Stimulated activated CD8-positive, alpha-beta memory T cell treated with anti-CD3 and anti-CD28 coated beads, Interleukin-4, amount 100 ng/mL, for 24 hours (primary cell): Measurements from ENCODE around the gene ZFP14.

ENCODE experiments used
- DNase-seq: peaks from one replicate; pipeline ENCODE4 v3.0.0-alpha.2; 2020; ENCODE audit warnings: low read depth

The ZFP14 gene

DNA sequence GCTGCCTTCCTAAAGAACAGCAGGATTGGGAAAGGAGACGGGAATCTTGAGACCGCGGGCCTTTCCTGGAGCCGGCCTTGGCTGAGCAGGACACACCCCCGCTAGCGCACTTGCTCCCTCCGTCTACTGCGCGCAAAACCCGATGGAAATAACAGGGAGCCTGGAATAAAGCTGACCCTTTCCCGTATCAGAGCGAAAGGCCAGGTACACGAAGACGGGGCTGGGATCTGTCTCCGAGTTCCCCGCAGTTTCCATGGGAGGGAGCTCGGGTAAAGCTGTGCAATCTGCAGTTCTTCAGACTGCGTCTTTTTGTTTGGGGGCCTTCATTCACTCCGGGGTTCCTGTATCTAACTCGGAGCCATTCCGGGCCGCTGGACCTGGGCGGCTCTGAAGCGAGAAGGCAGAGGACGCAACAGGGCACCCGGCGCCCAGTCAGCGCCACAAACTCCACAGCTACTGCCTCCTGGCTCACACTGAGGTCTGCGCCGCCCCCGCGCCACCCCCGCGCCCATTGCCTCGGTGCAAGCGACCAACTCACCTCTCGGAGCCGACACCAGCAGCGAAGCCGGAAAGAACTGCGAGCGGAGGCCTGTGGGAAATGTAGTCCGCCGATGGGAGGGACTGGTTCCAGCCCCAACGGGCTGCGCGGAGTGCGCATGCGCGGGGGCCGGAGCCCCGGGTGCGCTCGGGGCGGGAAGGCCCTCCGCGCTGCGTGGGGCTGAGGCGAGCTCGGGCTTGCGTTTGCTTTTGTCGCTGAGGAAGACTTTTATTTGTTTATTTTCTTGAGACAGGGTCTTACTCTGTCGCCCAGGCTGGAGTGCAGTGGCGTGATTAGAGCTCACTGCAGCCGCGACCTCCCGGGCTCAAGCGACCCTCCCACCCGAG, at the start of gene ZFP14:
Gene ZFP14 (minus strand): TSS at position 577 of the 885 bp plus-strand sequence. CDS start 11,309 bp downstream, outside the sequence.
- peak; percentile 93 for DNase-seq

DNA sequence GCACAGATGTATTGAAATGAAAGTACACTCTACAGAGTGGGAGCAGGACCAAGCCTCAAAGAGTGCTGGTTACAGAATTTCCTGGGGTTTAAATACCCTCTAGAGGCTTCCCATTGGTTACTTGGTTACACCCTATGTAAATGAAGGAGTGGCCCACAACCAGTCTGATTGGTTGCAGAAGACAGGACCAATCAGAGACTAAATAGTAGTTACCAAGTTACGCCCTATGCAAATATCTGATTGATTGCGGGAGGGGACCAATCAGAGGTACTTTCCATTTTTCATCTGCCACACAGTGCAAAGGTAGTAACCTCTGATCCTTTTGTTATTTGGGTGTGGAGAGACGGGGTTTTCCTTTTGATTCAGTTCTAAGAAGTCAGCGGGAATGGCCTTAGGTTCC, 44.9 kb upstream of the ZFP14 start:
- DNase-seq = no peak

DNA sequence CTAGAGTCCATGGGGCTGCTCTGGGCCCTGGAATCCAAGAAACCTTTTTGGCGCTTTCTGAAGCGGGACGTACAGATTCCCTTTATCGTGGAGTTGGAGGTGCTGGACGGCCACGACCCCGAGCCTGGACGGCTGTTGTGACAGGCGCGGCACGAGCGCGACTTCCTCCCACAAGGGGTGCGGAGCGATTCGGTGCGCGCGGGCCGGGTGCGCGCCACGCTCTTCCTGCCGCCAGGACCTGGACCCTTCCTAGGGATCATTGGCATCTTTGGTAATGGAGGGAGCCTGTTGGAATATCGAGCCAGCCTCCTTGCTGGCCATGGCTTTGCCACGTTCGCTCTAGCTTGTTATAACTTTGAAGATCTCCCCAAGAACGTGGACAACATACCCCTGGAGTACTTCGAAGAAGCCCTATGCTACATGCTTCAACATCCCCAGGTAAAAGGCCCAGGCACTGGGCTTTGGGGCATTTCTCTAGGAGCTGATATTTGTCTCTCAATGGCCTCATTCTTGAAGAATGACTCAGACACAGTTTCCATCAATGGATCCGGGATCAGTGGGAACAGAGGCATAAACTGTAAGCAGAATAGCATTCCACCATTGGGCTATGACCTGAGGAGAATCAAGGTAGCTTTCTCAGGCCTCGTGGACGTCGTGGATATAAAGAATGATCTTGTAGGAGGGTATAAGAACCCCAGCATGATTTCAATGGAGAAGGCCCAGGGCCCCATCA, 42.9 kb upstream of the ZFP14 start:
- DNase-seq = no peak

DNA sequence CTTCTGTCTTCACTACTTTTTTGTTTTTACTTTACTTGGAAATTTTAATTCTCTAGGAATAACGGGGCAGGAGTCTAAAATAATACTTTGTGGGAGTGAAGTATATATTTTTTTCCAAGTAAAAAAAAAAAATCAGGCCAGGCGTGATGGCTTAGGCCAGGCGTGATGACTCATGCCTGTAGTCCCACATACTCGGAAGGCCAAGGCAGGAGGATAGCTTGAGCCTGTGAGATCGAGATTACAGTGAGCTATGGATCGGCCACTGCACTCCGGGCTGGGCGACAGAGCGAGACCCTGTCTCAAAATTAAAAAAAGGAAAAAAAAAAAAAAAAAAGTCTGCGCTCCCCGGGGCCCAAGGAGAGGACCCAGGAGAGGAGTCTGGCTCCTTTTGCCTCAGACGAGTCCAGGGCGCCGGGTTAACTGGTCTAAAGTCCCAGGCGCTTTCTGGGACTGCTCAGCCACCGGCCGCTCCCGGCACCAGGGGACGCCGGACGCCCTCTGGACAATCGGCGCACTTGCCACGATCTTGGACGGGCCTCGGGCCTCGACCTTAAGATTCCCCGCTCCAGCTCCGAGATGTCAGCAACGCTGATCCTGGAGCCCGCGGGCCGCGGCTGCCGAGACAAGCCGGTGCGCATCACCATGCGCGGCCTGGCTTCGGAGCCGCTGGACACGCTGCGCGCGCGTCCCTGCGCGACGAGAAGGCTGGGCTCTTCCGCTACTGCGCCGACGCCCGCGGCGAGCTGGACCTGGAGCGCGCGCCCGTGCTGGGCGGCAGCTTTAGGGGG, 42.2 kb upstream of the ZFP14 start:
- DNase-seq = no peak

DNA sequence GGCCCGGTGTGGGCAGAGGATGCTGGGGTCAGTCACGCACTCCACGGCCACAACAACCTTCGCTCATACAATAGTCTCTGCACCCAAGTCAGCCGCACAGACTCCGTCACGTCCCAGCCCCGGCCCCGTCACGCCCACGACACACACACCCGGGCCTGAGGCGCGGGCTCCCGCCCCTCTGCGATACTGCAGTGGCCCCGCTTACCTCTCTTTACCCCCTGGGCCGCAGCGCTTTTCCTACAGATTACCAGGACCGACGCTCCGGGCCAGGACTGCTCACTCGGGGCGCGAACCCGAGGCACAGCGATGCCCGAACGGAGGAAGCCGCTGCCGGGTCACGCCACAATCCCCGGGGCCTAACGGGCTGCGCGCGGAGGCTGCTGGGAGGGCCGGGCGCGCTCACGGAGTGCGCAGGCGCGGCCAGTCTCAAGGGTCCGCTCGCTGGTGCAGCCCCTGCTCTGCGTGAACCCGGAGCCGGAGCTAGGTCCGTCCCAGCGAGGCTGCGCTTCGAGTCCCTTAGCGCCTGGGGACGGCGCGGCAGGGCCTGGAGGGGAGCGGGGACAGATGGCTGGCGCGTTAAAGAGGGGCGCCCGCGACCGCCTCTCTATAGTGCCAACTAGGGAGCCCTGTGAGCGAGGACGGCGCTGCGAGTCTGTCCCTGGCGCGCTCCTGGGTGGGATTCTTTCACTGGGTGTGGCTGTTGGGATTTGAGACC, 39.4 kb upstream of the ZFP14 start, which contains the start of gene ZFP82:
Gene ZFP82 (minus strand): TSS at position 358 of the 715 bp plus-strand sequence. CDS start 8,855 bp downstream, outside the sequence.
- DNase-seq = peak; percentile 69

DNA sequence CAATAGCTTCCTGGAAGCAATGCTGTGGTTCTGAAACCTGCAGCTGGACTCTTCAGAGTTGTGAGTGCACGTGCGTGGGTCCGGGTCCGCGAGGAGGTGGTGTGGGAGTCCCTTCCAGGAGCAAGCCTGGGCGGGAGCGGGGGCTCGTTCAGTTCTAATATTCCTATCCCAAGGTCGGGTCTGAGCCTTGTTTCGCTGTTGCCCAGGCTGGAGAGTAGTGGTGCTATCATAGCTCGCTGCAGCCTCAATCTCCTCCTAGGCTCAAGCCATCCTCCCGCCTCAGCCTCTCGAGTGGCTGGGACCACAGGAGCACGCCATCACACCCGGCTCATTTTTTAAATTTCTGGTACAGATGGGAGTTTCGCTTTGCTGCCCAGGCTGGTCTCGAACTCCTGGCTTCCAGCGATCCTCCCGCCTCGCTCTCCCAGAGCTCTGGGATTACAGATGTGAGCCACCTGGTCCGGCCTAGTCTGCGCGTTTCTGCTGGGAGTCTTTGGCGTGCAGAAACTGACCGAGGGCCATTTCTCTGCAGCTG, 38.8 kb upstream of the ZFP14 start:
- DNase-seq = no peak

DNA sequence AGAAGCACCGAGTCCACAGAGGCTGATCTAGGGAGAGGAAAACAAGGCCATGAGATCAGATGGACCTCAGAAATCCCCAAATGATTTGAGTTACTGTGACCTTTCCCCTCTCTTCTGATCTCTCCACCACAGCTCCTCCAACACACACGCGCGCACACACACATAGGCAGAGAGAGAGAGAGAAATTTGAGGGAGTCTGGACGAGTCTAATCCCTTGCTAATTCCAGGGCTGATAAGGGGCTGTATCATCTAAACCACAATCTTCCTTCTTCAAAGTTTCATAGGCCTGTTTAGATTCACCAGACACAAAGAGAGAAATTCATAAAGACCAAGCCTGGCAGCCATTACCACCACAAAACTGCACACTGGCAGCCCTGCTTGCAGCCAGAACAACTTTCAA, 30.8 kb upstream of the ZFP14 start:
- DNase-seq = no peak

DNA sequence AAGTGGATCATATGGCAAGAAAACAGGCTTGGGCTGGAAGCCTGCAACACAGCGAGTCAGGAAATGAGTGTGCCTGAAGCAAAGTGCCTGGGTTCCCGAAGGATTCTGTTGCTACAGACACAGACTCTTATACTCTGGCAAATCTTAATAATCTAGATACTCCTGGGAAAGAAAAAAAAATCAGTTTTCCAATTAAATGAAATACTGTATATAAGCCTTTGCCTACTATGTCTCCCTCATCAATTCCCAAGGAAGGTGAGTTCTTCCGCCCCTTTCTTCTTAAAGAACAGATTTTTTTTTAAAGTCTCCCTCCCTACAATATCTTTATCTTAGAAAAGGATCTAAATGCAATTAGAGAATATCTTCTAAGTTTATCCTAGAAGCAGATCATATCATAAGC, 29.1 kb upstream of the ZFP14 start:
- no peak for DNase-seq

DNA sequence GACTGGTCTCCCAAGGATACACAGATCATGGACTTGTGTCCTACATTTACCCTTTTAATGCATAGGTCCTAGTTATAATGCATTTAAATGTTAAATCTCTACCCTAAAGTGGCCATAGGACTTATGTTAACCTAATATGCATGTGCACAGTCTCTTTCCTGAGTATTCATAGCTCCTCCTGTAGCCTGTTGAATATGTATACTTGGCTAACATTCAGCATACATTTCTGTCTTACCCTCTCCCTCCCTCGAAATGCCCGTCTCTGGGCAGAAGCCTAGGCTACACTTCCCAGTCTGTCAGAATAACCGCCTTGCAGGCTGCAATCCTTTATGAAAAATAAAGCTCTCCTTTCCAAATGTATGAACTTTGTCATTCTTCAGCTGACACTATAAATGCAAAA, 25.5 kb upstream of the ZFP14 start:
- DNase-seq = no peak

DNA sequence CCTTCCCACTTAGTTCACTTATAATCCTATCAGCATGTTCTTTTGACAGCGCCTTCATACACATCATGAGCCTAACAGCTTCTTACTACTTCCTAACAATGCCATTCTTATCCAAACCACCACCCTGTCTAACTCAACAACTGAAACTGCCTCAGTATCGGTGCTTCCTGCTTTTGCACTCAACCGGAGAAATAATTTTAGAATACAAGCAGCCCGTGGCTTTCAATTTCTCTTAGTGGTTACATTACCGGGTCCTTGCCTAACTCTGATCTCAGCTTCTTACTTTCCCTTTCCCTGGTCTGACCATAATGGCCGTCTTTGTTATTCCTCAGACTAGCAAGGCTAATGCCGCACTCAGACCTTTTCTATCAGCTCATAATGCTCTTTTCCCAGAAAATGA, 22.5 kb upstream of the ZFP14 start:
- no peak for DNase-seq

DNA sequence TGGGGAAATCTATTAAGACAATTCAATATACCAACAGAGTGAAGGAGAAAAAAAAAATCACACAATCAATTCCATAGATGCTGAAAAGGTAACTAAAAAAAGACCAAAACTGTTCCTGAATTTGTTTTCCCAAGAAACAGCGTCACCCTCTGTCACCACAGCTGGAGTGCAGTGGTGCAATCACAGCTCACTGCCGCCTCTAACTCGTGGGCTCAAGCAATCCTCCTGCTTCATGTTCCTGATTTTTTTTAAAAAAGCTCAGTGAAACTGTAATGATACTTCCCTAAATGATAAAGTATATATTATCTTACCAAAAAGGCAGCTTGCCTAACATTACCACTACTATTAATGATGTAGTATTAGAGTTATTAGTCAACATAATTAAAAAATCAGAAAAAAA, 19.6 kb upstream of the ZFP14 start:
- DNase-seq = no peak

DNA sequence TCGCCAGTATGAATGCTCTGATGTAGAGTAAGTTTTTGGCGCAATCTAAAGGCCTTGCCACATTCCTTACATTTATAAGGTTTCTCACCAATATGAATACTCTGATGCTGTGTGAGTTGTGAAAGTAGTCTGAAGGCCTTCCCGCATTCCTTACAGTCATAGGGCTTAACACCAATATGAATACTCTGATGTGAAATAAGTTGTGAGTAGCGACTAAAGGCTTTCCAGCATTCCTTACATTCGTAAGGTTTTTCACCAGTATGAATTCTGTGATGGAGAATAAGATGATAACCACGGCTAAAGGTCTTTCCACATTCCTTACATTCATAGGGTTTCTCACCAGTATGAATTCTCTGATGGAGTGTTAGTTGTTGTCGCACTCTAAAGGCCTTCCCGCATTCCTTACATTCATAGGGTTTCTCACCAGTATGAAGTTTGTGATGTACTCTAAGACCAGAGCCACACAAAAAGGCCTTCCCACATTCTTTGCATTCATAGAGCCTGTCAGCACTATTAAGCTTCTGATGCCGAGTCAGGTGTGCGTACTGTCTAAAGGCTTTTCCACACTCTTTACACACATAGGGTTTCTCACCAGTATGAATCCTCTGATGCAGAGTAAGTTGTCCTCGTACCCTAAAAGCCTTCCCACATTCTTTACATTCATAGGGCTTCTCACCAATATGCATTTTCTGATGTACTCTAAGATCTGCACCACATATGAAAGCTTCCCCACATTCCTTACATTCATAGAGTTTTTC, 14.1 kb upstream of the ZFP14 start:
- DNase-seq = no peak

DNA sequence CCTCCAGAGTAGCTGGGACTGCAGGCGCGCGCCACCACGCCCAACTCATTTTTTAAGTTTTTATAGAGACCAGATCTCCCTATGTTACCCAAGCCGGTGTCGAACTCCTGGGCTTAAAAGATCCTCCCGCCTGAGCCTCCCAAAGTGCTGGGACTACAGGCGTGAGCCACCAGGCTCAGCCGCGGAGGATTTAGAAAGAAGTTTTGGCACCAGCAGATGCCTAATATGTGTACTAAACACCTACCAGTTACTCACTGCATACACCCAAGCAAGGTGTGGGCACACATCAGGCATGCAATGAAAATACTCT, 464 bp upstream of the ZFP14 start:
- no peak for DNase-seq

DNA sequence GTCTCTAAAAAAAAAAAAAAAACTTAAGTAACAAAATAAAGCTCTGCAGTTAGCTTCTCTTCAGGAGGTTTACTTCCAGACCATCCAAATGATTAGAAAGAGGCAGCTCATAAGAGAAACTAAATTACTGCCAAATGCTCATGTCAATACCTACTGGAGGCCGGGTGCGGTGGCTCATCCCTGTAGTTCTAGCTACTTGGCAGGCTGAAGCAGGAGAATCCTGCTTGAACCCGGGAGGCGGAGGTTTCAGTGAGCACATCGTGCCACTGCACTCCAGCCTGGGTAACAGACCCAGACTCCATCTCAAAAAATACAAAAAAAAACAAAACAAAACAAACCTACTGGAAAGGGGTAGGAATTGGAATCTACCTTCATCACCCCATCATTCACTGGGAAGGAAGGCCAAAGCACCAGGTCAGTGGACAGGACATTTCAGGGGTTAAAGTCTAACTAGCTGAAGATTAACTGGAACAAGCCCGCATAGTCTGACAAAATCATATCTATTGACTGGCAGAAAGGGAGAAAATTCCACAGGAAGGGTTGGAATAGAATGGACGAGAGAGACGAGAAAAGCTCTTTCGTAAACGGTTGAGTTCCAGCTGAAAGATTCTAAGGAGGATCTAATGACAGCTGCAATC, 1.3 kb downstream of the ZFP14 start:
- DNase-seq = no peak

DNA sequence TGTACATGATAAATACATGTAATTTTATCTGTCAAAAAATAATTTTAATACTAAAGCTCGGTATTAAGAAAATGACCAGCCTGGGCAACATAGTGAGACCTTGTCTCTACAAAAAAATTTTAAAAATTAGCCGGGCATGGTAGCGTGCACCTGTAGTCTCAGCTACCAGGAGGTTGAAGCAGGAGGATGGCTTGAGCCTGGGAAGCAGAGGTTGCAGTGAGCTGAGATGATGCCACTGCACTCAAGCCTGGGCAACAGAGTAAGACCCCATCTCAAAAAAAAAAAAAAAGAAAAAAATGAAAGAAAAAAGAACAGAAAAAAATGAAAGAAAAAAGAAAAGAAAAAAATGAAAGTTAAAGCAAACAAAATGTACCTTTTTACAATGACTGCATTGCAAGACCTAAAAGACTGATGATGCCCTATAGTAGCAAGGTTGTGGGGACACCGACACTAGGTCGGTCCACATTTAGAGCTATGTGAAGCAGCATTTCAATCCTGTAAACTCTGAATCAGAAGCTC, 5.3 kb downstream of the ZFP14 start:
- no peak for DNase-seq

DNA sequence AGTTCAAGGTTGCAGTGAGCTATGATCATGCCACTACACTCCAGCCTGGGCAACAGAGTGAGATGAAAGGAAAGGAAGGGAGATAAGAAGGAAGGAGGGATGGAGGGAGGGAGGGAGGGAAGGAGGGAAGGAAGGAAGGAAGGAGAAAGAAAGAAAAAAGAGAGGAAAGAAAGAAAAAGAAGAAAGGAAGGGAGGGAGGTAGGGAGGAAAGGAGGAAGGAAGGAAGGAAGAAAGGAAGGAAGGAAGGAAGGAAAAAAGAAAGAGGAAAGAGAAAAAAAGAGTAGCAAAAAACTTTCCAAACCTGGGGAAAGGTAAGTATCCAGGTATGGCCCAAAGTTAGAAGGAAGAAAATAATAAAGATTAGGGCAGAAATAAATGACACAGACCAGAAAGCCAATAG, 7.1 kb downstream of the ZFP14 start:
- DNase-seq = no peak

DNA sequence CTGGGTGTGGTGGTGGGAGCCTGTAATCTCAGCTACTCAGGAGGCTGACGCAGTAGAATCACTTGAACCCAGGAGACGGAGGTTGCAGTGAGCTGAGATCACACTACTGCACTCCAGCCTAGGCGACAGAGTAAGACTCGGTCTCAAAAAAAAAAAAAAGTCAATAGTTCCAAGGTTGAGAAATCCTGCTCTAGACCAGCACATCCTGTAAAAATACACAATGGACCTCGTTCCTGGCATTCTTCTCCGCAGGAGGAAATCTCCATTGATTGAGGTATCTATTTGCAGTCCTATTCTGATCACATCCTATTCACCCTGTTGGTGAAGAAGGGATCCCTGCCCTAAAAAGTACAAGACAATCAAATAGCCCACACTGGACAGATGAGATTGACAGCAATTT, 15.2 kb downstream of the ZFP14 start:
- no peak for DNase-seq

DNA sequence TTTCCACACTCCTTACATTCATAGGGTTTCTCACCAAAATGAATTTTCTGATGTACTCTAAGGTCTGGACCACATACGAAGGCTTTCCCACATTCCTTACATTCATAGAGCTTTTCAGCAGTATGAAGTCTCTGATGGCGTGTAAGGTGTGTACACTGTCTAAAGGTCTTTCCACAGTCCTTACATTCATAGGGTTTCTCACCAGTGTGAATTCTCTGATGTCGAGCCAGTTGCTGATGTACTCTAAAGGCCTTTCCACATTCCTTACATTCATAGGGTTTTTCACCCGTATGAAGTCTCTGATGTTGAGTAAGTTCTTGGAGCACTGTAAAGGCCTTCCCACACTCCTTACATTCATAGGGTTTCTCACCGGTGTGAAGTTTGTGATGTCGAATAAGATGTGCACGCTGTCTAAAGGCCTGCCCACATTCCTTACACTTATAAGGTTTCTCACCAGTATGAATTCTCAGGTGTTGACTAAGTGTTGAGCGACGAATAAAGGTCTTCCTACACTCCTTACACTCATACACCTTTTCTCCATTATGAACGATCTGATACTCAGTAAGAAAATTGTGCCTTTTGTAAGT, 38.1 kb downstream of the ZFP14 start:
- no peak for DNase-seq

DNA sequence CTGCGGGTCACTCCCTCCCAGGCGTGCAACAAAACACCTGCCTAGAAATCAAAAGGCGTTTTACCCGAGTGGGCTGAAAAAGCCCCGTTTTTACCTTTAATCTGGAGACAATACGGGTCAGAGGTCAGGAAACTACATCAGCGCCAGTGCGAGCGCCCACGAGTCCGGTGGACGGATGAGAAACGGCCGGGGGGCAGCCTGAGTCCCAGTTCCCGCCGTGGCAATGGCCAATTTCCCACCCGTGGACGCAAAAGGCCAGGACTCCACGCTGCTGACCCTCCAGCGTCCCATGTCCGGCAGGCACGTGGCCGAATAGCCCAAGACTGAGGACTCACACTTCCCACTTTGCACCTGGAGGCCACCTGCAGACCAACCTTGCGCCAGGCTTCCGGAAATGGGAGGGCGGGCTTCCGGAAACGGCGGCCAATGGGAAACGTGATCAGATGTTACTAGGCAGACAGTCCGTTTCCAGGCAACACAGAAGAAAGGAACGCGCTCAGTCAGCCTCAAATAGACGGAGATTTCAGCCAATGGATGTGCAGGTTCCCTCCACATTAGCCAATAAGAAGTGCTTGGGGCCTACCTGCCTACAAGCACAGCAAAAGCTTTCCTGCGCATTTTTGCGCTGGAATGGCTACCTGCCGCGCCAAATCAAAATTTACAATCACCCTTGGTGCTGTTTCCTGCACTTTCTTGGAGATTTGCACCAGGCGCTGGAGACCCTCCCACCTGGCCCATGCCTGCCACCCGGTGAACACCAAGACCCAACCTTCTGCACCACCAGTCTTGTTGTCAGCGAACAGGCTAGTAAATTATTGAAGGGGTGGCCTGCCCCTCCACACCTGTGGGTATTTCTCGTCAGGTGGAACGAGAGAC, 47.4 kb downstream of the ZFP14 start:
- peak; percentile 23 for DNase-seq
